ENCODE data around the gene ANKRD26. TPM values are rescaled to one million over a fixed set of nuclear protein-coding genes. Genes with fewer than 3 reads are reported as not detected.

The ANKRD26 gene
- total RNA-seq, 1 experiment from 2014 or later: 15.2 TPM

DNA sequence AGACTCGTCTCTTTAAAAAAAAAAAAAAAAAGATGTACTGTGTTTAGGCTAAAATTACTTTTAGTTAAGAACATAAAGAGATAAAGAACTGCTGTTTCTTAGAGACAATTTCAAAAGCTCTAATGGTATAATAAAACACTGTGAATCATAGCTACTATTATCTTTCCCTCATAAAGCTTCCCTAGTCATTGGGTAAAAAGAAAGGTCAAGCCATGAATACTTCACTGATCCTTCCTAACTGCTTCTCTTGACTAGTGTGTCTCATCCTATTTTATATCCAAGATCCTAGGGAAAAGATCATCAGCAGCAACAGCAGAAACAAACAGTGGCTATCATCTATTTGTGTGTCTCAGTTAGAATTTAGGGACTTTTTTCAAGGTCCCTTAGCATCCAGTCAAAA lies 43.4 kb upstream of the ANKRD26 start:
- DNase-seq (ENCODE audit: low spot score): no peak
- H3K27me3 ChIP-seq (replicated peaks; ENCODE audit: insufficient read depth, low read depth, low read length, poor library complexity): no peaks in the 10 kb centered on the region
- peaks cover 78% of the 10 kb centered on the region for H3K36me3 ChIP-seq (ENCODE audit: insufficient read depth, low read length, poor library complexity, severe bottlenecking)
- no peaks in the 10 kb centered on the region for H3K4me1 ChIP-seq (ENCODE audit: insufficient read depth, low read length, poor library complexity, severe bottlenecking)
- no TSS peak for BruUV-seq (replicated peaks)
- intact Hi-C loops (cut with micrococcal nuclease; ENCODE audit: unreplicated experiment): no loop called here
- H3K27ac ChIP-seq (ENCODE audit: low read depth, low read length, poor library complexity, severe bottlenecking): no peak overlapping the region
- TF ChIP-seq, protein P1, sequence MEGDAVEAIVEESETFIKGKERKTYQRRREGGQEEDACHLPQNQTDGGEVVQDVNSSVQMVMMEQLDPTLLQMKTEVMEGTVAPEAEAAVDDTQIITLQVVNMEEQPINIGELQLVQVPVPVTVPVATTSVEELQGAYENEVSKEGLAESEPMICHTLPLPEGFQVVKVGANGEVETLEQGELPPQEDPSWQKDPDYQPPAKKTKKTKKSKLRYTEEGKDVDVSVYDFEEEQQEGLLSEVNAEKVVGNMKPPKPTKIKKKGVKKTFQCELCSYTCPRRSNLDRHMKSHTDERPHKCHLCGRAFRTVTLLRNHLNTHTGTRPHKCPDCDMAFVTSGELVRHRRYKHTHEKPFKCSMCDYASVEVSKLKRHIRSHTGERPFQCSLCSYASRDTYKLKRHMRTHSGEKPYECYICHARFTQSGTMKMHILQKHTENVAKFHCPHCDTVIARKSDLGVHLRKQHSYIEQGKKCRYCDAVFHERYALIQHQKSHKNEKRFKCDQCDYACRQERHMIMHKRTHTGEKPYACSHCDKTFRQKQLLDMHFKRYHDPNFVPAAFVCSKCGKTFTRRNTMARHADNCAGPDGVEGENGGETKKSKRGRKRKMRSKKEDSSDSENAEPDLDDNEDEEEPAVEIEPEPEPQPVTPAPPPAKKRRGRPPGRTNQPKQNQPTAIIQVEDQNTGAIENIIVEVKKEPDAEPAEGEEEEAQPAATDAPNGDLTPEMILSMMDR (conservative IDR thresholded peaks at IDR 0.05; ENCODE audit: low read depth, low read length): no peak
- no peak for TF ChIP-seq EZH2 (IDR thresholded peaks at IDR 0.05; ENCODE audit: borderline replicate concordance, low read depth, low read length, poor library complexity, severe bottlenecking)
- H3K9me3 ChIP-seq (ENCODE audit: low read depth, low read length, poor library complexity, severe bottlenecking): no peaks in the 10 kb centered on the region
- POLR2A ChIA-PET (ENCODE audit: low non-redundant PET): interaction anchor here (0.7 kb wide), 1 partner anchor 64 kb away, joined by 10 read pairs; no protein-coding TSS in a partner anchor
- CTCF ChIA-PET: no interaction called here
- H3K4me3 ChIP-seq (ENCODE audit: low read depth, low read length, poor library complexity, severe bottlenecking): no peak overlapping the region

DNA sequence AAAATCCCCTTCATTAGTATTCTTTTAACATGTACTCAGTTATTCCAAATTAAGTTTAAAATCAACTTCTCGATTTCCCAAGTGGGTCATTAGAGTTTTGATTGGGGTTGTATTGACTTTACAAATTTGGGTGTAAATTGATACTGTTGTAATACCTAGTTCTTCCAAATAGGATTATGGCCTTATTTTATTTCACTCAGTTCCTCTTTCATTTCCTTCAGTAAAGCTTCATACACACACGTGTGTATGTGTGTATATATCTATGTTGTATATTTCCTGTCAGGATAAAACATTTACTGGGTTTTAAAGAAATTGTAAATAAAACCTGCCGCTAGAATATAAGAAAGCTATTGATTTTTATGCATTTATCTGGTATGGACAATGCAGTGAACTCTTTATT lies 38.0 kb upstream of the ANKRD26 start:
- intact Hi-C loops (cut with micrococcal nuclease; ENCODE audit: unreplicated experiment): no loop called here
- CTCF ChIA-PET: no interaction called here
- no TSS peak for BruUV-seq (replicated peaks)
- POLR2A ChIA-PET (ENCODE audit: low non-redundant PET): no interaction called here
- DNase-seq (ENCODE audit: low spot score): no peak
- Histone ChIP-seq H3K9me3 (ENCODE audit: low read depth, low read length, poor library complexity, severe bottlenecking) (no peaks in the 10 kb centered on the region), H3K4me3 (ENCODE audit: low read depth, low read length, poor library complexity, severe bottlenecking) (no peak overlapping the region), H3K27me3 (replicated peaks; ENCODE audit: insufficient read depth, low read depth, low read length, poor library complexity) (no peaks in the 10 kb centered on the region), H3K4me1 (ENCODE audit: insufficient read depth, low read length, poor library complexity, severe bottlenecking) (no peaks in the 10 kb centered on the region), H3K27ac (ENCODE audit: low read depth, low read length, poor library complexity, severe bottlenecking) (no peak overlapping the region), H3K36me3 (ENCODE audit: insufficient read depth, low read length, poor library complexity, severe bottlenecking) (peaks cover 52% of the 10 kb centered on the region)
- TF ChIP-seq, protein P1 (conservative IDR thresholded peaks at IDR 0.05; ENCODE audit: low read depth, low read length): no peak
- TF ChIP-seq EZH2 (IDR thresholded peaks at IDR 0.05; ENCODE audit: borderline replicate concordance, low read depth, low read length, poor library complexity, severe bottlenecking): no peak

DNA sequence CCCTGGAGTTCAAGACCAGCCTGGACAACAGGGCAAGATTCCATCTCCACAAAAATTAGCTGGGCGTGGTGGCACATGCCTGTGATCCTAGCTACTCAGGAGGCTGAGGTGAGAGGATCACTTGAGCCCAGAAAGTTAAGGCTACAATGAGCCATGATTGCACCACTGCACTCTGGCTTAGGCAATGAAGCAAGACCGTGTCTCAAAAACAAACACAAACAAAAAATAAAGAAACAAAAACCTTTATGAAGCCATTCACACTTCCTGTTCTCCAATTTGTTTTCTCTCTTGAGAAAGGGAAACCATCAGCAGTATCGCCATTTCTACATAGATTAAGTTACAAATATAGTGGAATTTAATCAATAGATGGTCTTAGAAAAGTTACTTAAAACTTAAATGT lies 34.1 kb upstream of the ANKRD26 start:
- no peak for DNase-seq (ENCODE audit: low spot score)
- no peak overlapping the region for H3K4me3 ChIP-seq (ENCODE audit: low read depth, low read length, poor library complexity, severe bottlenecking)
- peaks cover 67% of the 10 kb centered on the region for H3K36me3 ChIP-seq (ENCODE audit: insufficient read depth, low read length, poor library complexity, severe bottlenecking)
- POLR2A ChIA-PET (ENCODE audit: low non-redundant PET): no interaction called here
- no peak for TF ChIP-seq EZH2 (IDR thresholded peaks at IDR 0.05; ENCODE audit: borderline replicate concordance, low read depth, low read length, poor library complexity, severe bottlenecking)
- TF ChIP-seq, protein P1 (conservative IDR thresholded peaks at IDR 0.05; ENCODE audit: low read depth, low read length): no peak
- CTCF ChIA-PET: no interaction called here
- intact Hi-C loops (cut with micrococcal nuclease; ENCODE audit: unreplicated experiment): no loop called here
- H3K4me1 ChIP-seq (ENCODE audit: insufficient read depth, low read length, poor library complexity, severe bottlenecking): no peaks in the 10 kb centered on the region
- H3K27me3 ChIP-seq (replicated peaks; ENCODE audit: insufficient read depth, low read depth, low read length, poor library complexity): no peaks in the 10 kb centered on the region
- no peaks in the 10 kb centered on the region for H3K9me3 ChIP-seq (ENCODE audit: low read depth, low read length, poor library complexity, severe bottlenecking)
- no TSS peak for BruUV-seq (replicated peaks)
- no peak overlapping the region for H3K27ac ChIP-seq (ENCODE audit: low read depth, low read length, poor library complexity, severe bottlenecking)

All from A673 (cell line).